NCI-H345 treated with DMSO at 0.1 percent for 48 hours (cell line): ENCODE measurements around the gene LORICRIN.

Experiments used
- DNase-seq: peaks from one replicate; lab custom pipeline; 2025; ENCODE audit not compliant: unreplicated experiment; lab: John Stamatoyannopoulos, UW

LORICRIN gene

GRCh38 chr1:153293851-153294250 lies 34.4 kb downstream of the LORICRIN start:
- DNase-seq = no peak

GRCh38 chr1:153302308-153302707 lies 42.8 kb downstream of the LORICRIN start:
- DNase-seq = no peak

GRCh38 chr1:153305682-153306081 lies 46.2 kb downstream of the LORICRIN start:
- DNase-seq = no peak

GRCh38 chr1:153306303-153307220 lies 47.1 kb downstream of the LORICRIN start:
- no peak for DNase-seq

- DNase-seq = no peak
Observed at GRCh38 chr1:153307221-153307600, 47.7 kb downstream of the LORICRIN start.

- no peak for DNase-seq
Observed at GRCh38 chr1:153308540-153308939, 49.1 kb downstream of the LORICRIN start.

- DNase-seq = no peak
Observed at GRCh38 chr1:153309441-153309840, 50.0 kb downstream of the LORICRIN start.

GRCh38 chr1:153310526-153310925 lies 51.0 kb downstream of the LORICRIN start:
- DNase-seq = no peak
